ENCODE measurements around the gene TPRG1.

The TPRG1 gene

DNA sequence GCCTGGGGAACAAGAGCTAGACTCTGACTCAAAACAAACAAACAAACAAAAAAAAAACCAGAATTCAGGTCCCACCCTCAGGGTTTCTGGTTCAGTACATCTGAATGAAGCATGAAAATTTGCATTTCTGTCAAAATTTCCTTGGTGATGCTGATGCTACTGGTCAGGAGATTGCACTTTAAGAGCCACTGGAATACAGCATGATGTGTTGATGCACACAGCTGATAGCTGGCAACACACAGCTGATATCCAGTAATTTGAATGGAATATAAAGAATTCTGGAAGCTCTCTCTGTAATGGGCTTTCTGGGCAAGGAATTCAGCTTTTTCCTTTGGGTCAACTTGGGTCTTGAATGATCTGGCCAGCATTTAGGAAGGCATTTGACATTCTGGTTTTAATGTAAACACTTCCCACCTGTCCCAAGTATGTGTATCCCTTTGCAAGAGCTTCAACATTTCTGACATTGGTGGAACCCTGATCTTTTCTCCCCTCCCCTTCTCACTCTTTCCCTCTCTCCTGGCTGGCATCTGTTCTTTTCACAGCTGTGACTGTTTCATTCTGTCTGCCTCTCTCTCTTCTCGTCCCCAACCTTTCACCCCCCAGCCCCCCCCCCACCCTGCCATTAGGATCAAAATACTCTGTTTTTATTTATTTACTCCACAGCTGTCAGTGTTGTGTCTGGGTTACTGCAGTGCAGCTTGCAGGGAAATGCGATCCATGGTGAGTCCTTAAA is 189.5 kb downstream of the TPRG1 start:
- DNase-seq: no peak

DNA sequence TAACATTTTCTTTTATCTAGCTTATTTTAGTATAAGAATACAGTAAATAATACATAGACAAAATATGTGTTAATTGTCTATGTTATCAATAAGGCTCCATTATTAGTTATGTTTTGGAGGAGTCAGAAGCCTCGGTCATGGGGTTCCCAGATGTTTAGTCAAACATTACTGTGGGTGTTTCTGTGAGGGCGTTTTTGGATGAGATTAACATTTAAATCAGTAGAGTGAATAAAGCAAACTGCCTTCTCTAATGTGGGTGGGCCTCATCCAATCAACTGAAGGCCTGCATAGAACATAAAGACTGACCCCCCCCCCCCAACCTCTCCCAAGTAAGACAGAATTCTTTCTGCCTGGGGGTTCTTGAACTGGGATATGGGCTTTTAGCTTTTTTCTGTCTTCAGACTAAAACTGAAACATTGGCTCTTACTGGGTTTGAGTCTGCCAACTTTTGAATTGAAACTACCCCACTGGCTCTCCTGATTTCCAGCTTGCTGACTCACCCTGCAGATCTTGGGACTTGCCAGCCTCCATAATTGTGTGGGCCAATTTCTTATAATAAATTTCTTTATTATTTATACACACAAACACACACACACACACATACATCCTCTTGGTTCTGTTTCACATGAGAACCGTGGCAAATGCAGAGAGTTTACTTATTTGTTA is 192.0 kb downstream of the TPRG1 start:
- peak; percentile 13 for DNase-seq

DNA sequence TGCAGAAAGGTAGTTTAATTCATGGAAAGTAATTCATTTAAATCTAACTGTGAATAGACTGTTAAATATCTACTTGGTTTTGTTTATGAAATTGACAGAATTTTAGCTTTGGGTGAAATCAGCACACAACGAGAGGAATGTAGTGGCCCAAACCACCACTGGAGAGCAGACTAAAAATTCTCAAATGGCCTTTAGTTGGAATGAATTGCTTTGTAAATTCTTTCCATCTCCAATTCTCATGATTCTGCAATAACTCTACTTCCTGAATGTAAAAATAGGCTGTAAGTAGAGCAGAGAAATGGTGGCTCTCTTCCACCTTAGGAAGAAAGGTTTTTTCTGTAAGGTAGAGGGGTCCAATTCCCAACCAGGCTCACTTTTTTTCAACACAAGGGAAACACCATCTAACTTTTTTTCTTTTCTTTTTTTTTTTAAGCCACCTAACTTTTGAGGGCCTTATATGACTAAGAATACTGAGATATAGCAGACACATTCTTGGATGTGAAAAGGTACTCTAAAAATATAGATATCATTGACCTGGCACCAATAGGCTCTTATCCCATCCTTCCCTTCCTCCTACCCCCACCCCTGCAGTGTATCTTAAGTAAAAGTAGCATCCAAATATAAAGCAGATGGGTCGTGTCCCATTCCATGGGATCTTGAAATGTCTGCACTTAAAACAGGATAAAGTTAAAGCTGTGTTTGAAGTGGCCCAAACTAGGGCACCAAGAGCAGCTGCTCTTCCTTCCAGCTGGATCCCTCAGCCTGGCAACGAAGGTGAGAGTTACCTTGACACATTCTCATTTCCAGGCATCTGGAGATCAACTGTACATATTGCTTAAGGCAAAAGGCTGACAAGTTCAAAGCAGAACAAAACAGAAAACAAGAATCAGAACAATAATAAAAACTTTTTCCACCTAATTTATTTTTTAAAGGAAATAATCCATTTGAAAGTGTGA is 194.1 kb downstream of the TPRG1 start:
- no peak for DNase-seq

DNA sequence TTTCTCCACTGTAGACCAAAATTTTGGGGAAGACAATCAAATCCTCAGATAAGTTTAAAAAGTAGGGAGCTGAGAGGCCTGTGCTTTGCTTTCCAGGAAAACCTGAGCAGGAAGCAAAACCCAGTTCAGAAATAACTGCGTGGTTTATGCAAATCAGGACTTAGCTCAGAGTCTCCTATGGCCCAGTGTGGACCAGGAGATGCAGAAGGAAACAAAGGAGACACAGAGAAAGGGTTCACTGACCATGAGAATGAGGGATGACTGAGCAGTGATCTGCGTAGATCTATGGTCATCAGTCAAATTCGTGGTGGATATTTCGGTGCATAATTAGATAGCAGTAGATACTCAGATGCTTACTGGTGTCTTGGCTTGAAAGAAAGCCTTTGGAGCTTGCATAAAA is 196.6 kb downstream of the TPRG1 start:
- DNase-seq: no peak

DNA sequence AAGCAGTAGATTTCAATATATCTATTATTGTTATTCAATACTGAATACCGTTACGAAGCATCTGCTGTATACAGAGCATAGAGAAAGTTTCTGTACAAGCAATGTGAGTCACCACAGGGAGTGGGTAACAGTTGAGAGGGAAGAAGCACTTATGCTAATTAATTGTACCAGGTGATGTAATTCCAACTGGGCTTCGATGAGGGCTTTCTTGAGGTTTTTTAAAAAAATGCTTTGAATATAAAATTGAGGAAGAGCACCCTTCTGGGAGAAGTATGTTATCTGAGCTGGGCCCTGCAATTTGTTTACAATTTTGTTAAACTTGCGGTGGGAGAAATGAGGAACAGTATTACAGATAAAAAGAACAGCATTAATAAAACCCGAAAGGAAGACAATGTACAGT is 197.9 kb downstream of the TPRG1 start:
- no peak for DNase-seq

DNA sequence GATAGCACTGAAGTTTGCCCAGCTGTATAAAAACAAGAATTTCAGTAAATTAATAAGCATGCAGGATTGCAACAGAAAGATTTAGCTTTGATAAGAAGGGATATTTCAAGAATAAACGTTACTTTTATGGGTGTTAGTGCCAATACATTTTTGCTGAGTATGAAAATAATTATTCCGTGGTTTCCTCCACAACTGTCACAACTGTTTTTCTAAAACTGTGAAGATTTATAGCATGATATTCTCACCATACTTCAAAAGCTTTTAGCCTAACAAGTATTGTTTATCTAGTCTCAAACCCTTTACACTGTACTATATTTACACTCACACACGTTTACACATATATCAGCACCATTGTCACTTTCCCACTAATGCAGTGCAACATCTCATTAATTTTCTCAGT is 200.5 kb downstream of the TPRG1 start:
- DNase-seq: no peak

All from activated CD4-positive, alpha-beta T cell treated with anti-CD3 and anti-CD28 coated beads, Interleukin-10, Interleukin-2, amounts not matched to agents 100 ng/mL and 50 ng/mL, durations not matched to agents 16 hours and 8 hours (primary cell).